Hypothalamus (tissue), 51 donors: ENCODE results near the gene KIAA0753.
"Not testable (repeated sequence)": the region's sequence is repeated elsewhere in the genome, so short reads cannot be mapped to it uniquely, and the experiment has no call there.

Source experiments
- DNase-seq, 51 donors: peaks; one replicate each; lab custom pipeline; 2025; lab: John Stamatoyannopoulos, UW

Gene KIAA0753

GRCh38 chr17:6573982-6574686, 66.4 kb downstream of the KIAA0753 start:
- no peak for DNase-seq

GRCh38 chr17:6573495-6573894, 67.0 kb downstream of the KIAA0753 start:
- not testable (repeated sequence) for DNase-seq

- DNase-seq: no peak
These were observed 67.5 kb downstream of the KIAA0753 start for GRCh38 chr17:6572972-6573370.

GRCh38 chr17:6571452-6571781, 69.1 kb downstream of the KIAA0753 start:
- no peak for DNase-seq

GRCh38 chr17:6570731-6571451, 69.6 kb downstream of the KIAA0753 start:
- no peak for DNase-seq

GRCh38 chr17:6569370-6570285, 70.9 kb downstream of the KIAA0753 start:
- no peak for DNase-seq

GRCh38 chr17:6568184-6568758, 72.2 kb downstream of the KIAA0753 start:
- no peak for DNase-seq

- no peak for DNase-seq
These were observed 72.9 kb downstream of the KIAA0753 start for GRCh38 chr17:6567528-6568183.

- DNase-seq: no peak
These were observed 79.1 kb downstream of the KIAA0753 start for GRCh38 chr17:6561446-6561845.

GRCh38 chr17:6560496-6560895, 80.0 kb downstream of the KIAA0753 start:
- DNase-seq: no peak

GRCh38 chr17:6559753-6560215, 80.7 kb downstream of the KIAA0753 start:
- no peak for DNase-seq

- DNase-seq: no peak
These were observed 81.4 kb downstream of the KIAA0753 start for GRCh38 chr17:6558932-6559752.

- no peak for DNase-seq
These were observed 82.2 kb downstream of the KIAA0753 start for GRCh38 chr17:6558276-6558675.

- no peak for DNase-seq
These were observed 83.5 kb downstream of the KIAA0753 start for GRCh38 chr17:6557040-6557438.

- peak in 6 of 51 donors; percentile 7 to 47 (median 23) for DNase-seq
These were observed 84.1 kb downstream of the KIAA0753 start, which contains the start of gene PITPNM3 for GRCh38 chr17:6556121-6557039. PITPNM3 (minus strand) TSS chr17:6556555; CDS start chr17:6556406, 149 bp downstream.

- DNase-seq: peak in 16 of 51 donors; percentile 6 to 74 (median 28)
These were observed 85.0 kb downstream of the KIAA0753 start for GRCh38 chr17:6555331-6556120.

- DNase-seq: peak in 2 of 51 donors; percentile 48 to 58
These were observed 85.6 kb downstream of the KIAA0753 start for GRCh38 chr17:6554871-6555330.
